Hematopoietic multipotent progenitor cell (in vitro differentiated cells): Measurements from ENCODE around the gene KITLG. TPM values are rescaled to one million over a fixed set of nuclear protein-coding genes. Genes with fewer than 3 reads are reported as not detected.
"Not testable (repeated sequence)": the region's sequence is repeated elsewhere in the genome, so short reads cannot be mapped to it uniquely, and the experiment has no call there.

Source experiments
- DNase-seq, 3 donors: peaks; one replicate each; pipeline ENCODE4 v3.0.0-alpha.2; 2011 to 2015; ENCODE audit warnings: low read depth in 2 of 3, low spot score in 2 of 3
- total RNA-seq: library from RNA; depleted of rRNA; stranded (reverse); fragments of >200 nt; gene quantifications from one replicate; pipeline ENCODE4 v1.2.3, GENCODE V29; 2012

KITLG gene, protein sequence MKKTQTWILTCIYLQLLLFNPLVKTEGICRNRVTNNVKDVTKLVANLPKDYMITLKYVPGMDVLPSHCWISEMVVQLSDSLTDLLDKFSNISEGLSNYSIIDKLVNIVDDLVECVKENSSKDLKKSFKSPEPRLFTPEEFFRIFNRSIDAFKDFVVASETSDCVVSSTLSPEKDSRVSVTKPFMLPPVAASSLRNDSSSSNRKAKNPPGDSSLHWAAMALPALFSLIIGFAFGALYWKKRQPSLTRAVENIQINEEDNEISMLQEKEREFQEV
- total RNA-seq = under 0.01 TPM

DNA sequence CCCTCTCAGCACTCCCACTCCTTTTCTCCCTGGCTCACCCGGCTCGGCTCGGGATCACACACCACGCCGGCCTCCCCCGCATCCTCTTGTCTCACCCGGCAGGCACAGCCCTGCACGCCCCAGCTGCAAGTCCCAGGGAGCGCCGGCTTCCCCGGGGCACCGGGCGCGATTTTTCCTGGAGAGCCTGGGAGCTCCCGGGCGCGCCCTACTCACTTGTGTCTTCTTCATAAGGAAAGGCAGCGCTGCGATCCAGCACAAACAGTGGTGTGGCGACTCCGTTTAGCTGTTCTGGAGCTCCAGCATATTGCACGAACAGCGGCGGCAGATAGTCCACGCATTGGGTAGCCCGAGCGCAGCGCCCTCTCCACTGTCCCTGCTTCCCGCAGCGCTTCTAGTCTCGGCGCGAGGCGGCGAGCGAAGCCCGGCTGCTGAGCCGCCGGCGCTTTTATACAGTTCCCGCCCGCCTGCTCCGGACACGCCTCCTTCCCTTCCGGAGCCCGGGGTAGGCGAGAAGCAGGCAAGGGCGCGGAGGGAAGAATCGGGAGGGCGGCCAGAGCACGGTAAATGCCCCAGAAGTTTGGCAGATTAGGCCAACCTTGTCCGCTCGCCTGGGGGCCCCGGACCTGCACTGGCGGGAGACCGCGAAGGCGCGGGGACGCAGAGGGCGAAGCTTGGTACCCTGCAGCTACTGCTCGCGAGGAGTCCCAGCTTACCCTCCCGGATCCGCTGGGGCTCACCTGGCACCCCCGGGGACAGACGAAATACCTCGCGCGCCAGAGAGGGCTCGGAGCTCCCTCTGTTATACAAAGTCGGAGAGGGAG is at the start of gene KITLG:
Gene KITLG, minus strand, starts transcription at position 421 of the 821 bp plus-strand sequence. Its CDS starts 193 bp downstream, at position 228.
- DNase-seq = peak in 2 of 3 donors; percentile 29 to 57

DNA sequence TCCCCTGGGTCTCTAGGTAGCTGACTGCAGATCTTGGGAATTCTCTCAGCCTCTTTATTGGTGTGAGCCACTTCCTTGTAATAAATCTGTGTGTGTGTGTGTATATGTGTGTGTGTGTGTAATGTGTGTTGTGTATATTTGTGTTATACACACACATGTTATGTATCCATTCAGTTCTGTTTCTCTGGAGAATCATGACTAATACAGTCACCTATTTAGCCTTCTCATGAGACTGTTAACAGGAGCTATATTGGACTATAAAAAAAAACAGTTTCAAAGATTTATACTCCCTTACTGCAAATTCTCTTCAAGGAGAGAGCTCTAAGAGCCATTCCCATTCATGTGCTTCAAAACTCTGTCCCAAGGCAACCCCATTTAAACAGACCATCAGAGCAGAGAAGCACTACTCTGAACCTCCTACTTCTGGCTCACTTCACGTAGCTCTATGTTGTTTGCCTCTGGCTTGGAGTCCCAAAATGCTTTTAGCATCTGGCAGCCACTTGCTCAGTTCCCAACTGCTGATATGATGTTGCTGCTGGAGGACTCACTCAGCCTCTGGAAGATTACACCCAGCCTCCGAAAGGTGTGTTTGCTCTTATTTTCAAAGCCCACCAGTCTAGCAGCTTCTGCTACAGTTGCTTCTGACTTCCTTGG is 48.7 kb upstream of the KITLG start:
- DNase-seq = no peak

DNA sequence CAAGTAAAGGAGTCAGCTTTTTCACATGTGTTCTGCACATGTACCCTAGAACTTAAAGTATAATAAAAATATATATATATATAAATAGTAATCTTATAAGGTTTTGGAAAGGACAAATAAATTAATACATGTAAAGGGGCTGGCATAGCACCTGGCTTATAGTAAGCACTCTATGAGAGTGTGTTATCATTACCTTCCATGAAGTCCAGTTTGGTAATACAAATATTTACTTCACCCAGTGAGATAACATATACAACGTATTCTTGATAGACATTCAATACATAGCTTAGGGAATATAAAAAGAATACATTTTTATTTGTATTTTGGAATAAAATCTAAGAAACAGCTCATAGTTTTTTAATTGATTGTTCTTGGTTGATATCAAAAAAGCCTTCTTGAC is 47.8 kb upstream of the KITLG start:
- DNase-seq = not testable (repeated sequence)

DNA sequence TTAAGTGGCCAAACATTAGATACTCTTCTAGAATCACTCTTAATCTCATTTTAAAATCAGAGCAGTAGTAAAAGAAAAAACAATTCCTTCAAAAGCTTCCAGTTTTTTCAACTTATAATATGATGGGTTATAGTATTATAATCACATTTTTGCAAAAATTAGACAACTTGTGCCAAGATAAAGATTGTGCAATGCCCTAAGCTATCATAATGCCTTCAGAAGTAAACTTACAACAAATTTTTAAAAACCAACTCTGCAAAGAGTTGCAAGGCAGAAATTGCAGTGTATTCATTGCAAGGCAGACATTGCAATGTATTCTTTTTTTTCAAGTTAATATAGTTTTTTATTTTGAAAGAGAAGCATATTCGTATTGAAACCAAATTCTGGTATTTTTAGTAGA is 47.2 kb upstream of the KITLG start:
- no peak for DNase-seq

DNA sequence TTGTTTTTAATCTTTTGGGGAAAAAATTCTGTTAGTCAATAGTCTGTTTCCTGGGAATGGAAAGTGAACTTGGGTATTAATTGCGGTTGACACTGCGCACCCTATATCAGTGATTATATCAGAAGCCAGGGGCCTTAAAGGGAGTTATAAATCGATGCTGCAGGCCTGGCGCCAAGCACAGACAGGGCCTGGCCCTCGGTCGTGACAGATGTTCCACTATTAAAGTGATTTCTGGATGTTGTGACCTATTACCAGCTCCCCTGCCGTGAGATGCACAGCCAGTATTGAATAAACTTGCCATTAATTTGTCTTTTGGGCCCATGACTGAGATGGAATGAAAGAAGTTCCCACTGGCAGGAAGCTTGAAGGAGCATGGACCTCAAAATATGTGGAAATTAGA is 45.1 kb upstream of the KITLG start:
- DNase-seq = no peak

DNA sequence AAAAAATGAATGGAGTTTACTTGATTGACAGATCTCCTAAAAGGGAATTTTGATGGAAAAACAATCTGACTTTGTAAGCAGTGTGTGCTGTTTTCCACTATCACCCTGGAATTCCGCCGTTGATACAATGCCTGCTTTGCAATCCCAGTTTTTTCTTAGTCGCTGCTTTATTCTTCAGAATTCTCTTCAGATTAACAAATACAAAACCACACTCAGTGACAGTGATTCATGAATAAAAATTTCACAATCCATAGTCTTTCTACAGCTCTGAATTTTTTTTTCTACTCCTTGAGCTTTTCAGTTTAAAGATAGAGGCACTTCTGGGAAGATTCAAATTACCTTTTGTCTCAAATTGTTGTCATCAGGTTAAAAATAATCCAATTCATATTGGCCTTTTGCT is 44.6 kb upstream of the KITLG start:
- DNase-seq = no peak

DNA sequence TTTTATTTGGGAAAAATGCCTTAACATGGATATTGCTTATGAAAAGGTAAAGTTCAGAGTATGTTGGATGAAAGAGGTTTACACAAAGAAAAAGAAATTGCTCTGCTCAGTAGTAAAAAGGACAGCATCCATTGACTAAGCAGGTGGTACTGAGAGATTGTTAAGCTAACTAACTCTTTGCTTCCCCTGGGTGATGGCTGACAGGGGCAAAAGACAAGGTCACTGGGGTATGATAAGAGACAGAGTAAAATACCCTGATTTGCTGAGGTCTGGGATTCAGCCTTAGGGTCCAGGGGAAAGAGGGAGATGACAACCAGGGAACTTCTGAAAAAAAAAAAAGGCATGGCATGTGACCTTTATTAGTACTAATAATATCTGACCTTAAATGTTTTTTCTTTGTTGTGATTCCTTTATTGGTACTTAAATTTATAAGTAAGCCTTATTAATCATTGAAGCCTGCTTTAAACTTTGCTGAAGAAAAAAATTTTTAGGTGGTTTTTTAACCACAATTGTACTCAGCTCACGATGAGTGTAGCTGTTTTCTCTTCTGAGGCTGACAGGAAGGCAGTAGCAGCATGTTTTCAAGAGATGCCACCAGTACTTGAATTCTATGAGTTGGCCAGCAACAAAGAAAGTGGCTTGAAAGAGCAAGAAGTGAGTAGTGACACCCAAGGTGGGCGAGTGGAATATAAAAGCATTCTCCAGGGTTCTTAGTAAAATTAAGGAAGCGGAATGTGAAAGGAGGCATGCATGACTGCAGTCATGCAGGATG is 43.7 kb upstream of the KITLG start:
- DNase-seq = no peak

- DNase-seq = no peak
These were observed 37.1 kb upstream of the KITLG start for GRCh38 chr12:88617352-88617751.

GRCh38 chr12:88615490-88615889 is 35.2 kb upstream of the KITLG start:
- no peak for DNase-seq

DNA sequence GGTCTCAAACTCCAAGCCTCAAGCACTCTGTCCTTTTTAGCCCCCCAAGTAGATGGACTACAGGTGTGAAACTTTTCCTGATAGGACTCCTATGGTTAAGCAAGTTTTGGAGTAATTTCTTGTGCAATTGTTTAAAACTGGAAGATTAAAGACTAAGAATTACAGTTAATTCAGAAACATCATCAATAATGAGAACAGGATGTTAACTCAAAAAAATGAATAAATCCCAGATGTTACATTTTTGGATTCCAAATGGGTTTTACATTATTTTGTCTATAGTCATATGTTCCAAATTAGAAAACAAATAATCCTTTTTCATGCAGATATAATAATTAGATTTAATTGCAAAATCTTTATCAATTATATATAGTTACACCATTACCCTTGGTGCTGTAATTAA is 24.4 kb upstream of the KITLG start:
- no peak for DNase-seq

DNA sequence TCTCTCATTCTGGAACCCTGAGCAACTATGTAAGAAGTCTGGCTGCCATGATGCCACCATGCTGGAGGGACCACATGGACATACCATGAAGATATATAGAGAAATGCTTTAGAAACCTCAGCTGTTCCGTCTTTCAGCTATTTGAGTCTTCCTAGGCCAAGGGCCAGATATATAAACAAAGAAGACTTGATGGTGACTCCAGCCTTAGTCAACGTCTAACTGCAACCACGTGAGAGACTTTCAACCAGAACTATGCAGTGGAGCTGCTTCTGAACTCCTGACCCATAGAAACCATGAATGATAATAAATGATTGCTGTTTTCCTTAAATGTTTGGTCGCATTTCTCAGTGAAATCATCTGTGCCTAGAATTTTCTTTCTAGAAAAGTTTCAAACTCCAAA is 20.0 kb upstream of the KITLG start:
- DNase-seq = no peak

DNA sequence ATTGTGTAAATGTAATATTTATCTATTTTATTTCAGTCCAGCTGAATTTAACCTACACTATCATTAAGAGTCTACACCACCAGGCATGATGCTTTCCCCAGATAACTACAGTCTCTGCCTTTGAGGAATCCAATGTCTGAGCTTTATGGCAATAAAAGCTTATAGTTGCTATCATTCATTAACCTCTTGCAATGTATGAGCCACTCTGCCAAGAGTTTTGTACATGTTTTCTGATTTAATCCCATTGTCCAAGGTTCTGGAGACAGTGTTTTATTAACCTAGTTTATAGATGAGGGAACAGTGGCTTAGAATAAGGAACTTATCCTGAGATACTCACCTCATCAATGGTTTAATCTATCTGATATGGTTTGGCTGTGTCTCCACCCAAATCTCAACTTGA is 17.1 kb upstream of the KITLG start:
- no peak for DNase-seq

DNA sequence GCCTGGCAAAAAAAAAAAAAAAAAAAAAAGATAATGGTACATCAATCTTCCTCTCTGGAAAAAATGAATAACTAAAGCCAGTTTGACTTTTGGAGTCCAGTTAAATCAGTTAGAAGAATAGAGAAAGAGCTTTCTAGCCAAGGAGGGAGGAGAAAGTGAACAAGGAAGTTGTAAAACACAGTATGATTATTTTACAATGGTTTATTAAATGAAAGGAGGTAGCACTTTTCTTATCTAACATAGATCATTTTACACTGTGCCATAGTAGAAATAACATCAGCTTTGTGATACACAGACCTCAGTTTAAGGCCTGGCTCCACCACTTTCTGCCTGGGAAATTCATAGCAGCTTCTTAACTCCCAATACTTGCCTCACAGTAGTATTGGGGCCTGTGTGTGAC is 15.4 kb upstream of the KITLG start:
- no peak for DNase-seq

DNA sequence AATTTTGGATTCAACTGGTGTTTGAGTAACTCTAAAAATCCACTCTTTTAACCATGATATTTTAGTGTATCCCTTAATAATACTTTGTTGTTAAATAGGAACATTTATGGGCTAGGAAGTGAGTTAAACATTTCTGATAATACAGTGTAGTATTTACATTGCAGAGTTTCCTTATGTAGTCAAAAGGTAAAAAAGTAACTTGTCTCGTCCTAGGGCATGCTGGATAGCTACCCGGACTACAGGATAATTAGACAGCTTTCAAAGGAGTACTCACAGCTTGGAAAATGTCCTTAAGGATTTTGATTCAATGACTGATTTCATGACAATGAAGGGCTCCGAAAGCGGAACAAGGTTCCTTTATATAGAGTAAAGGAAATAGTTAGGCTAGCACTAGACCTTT is 14.5 kb upstream of the KITLG start:
- DNase-seq = no peak

DNA sequence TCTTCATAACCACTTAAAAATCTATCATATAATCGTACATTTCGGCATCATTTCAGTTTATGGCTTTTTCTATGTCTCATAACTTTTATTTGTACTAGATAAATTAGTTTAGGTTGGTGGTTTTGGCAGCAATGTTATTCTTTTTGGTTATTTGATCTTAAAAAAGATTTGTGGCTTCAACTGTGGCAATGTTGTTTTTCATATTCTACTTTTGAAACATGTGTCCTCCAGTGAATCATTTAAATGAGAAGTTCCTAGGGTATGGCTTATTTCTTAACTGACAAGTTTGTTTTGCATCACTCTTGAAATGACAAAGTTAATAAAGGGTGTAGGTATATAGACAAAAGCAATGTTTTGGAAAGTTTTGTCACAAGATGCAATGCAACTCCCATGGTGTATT is 11.1 kb upstream of the KITLG start:
- no peak for DNase-seq

GRCh38 chr12:88590851-88591250 is 10.6 kb upstream of the KITLG start:
- no peak for DNase-seq

- no peak for DNase-seq
These were observed 4.8 kb upstream of the KITLG start for GRCh38 chr12:88585077-88585476.

- DNase-seq = no peak
These were observed 645 bp downstream of the KITLG start for GRCh38 chr12:88579601-88580050.

- peak in 2 of 3 donors; percentile 10 to 44 for DNase-seq
These were observed 1.1 kb downstream of the KITLG start for GRCh38 chr12:88579161-88579517.

DNA sequence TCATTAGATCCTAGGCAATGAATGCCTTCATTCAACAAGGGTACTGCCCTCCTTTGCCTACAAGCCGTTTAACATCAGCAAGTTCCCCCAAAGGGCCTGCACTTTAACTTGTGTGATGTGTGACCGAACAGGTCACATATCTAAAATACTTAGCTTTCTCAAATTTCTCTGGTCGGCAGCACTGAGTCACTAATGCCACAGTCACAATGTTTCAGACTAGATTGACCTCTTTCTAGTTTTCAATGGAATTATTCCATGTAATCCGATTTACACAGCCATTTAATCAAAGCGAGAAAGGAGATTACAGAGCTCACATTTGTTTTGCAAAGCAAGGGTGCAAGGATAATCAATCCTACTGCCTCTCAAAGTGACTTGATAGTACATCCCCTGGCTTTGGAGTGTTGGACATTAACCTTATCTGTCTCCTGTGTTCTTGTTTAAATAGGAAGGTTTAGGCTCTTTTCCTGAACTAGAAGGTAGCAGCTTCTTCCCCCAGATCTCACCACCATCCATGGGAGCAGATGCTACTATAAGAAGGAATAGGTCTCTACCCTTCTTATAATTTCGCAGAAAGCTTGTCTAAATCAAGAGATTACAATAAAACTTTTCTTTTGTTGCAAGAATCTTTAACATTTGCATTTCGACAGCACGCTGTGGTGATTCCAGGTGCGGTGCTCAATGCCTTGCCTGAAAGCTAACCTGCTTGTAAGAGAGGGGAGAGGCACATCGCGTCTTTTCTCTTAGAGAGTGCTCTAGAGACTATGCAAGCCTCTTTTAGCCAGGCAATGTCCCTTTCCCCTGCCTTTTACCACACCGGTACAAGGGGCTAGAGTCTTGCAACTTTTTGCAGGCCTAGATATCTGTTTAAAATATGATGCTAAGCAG is 1.8 kb downstream of the KITLG start:
- no peak for DNase-seq
